Fibroblast of villous mesenchyme (primary cell): Measurements from ENCODE around the gene LCAT. TPM values are rescaled to one million over a fixed set of nuclear protein-coding genes. Genes with fewer than 3 reads are reported as not detected.

Experiments used
- DNase-seq: peaks from one replicate; pipeline ENCODE4 v3.0.0-alpha.2; 2010; ENCODE audit warnings: low read depth
- H3K4me3 ChIP-seq: 2 replicates; pipeline ENCODE4 v1.5.1; 2011; ENCODE audit warnings: low read depth, mild to moderate bottlenecking, low read length
- CTCF ChIP-seq: IDR thresholded peaks from 2 replicates; pipeline ENCODE4 v1.5.1; 2012; ENCODE audit warnings: low read depth, mild to moderate bottlenecking, low read length; ENCODE audit not compliant: insufficient read depth
- total RNA-seq: library from RNA; depleted of rRNA; stranded (reverse); fragments of >200 nt; gene quantifications from 2 replicates; pipeline ENCODE4 v1.2.3, GENCODE V29; 2012

The LCAT gene
- total RNA-seq, 1 donor = 8.6 TPM

DNA sequence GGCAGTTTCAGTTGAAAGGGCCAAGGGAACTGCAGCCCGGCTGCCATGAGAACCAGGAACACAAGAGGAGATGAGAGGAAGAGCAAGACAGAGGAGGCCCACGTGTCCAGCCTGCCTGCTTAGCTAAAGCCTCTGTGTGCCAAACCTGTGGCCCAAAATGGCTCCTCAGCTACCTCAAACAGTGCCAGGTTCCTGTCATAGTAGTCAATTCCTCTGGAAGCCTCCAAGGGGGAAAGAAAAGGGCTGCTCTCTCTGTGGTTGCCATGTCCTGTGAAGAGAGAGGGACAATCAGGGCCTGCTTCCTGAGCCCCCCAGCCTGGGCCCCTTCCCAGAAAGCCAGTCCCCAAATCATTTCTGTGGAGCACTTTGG, 19.4 kb upstream of the LCAT start:
- no peak for TF ChIP-seq CTCF
- H3K4me3 ChIP-seq = no peak overlapping the region
- no peak for DNase-seq

DNA sequence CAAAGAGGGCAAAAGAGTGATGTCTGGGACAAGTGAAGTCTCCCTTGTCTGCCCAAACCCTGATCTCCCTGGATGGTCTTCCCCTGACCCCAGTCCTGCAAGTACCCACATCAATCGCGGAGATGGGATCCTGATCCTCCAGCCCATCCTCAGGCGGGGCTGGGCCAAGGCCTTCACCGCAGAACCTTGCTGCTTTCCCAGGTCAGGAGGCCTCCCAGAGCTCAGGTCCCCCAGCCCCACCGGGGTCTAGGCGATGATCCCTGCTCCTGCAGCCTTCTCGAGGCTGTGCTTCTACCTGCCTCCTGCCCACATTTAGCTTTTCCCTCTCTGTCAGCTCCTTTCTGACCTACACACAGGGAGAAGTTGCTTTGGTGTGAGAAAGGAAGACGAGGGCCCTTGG, 18.2 kb upstream of the LCAT start:
- H3K4me3 ChIP-seq = no peak overlapping the region
- DNase-seq = no peak
- no peak for TF ChIP-seq CTCF

GRCh38 chr16:67961551-67961957, 17.6 kb upstream of the LCAT start:
- no peak for TF ChIP-seq CTCF
- H3K4me3 ChIP-seq = no peak overlapping the region
- DNase-seq = no peak

GRCh38 chr16:67959536-67960329, 15.8 kb upstream of the LCAT start:
- TF ChIP-seq CTCF = no peak
- peak; percentile 82 for DNase-seq

DNA sequence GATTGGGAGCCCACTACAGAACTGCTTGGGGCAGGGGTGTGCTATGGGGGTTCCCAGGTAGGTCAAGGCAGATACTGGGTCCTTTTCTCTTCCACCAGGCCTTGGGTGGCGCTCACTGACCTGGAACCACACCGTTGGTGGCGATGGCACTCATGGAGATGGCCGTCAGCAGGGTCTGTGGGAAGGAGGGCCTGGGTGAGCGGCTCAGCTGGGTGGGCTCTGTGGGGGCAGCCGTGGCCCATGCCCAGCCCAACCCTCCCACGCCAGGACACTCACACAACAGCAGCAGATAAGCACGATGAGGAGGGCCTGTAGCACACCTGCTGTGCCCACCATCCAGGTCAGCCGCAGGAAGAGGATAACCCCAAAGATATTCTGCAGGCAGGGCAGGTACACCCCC, 13.7 kb upstream of the LCAT start:
- no peak for TF ChIP-seq CTCF
- DNase-seq = no peak
- no peak overlapping the region for H3K4me3 ChIP-seq

More at GRCh38 chr16:67959536-67960329, 15.8 kb upstream of the LCAT start:
- no peak overlapping the region for H3K4me3 ChIP-seq

DNA sequence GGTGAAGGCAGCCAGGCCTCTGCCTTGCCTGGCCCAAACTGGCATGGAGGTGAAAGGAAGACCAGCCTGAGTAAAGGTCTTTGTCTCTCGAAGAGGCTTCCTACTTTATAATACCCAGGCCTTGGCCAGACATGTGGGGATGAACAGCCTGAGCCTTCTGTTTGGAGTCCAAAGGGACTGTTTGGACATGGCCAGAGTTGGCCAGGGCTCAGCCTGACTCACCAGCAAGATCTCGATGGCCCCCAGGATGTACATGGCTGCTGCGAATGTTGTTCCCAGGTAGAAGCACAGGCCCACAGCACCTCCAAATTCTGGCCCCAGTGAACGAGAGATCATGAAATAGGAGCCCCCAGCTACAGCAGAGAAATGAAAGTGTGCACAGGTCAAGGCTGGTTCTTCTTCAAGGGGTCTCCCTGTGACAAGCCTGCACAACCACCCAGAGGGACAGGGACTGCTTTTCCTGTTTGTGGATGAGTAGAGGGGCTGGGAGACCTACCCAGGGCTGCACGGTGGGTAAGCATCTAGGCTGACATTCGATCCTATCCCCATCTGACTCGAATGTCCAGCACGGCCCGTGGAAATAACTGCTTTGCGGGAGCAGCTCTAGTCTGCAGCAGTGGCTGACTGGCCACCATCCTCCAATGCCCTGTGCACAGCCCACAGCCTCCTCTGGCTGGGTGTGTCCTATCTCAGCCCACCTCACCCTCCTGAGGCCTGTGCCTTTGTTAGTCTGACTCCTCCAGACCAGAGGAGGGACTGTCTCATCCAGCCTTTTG, 10.7 kb upstream of the LCAT start:
- no peak for TF ChIP-seq CTCF
- no peak for DNase-seq
- no peak overlapping the region for H3K4me3 ChIP-seq
